Measurements from ENCODE around the gene TMSB10.

DNA sequence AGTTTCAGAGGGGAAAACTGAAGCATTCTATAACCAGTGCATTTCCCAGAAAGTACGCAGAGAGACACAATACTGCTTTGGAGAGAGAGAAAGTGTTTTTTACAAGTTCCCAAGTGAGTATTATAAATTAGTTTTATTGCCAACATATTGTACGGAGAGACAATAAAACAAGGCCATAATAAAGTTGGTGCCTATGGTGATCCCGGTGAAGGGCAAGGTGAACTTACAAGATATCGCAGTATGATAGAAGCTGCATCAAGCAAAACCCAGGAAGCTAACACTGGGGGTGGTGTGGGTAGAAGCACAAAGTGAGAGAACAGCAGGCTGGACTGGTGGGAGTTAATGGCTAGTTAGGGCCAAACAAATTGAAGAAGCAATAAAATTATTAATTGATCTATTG is 7.5 kb downstream of the TMSB10 start:
- no peak for TF ChIP-seq TAF1 (conservative IDR thresholded peaks at IDR 0.05)
- no peak for TF ChIP-seq RAD21 (IDR thresholded peaks at IDR 0.05)
- TF ChIP-seq, protein P1, sequence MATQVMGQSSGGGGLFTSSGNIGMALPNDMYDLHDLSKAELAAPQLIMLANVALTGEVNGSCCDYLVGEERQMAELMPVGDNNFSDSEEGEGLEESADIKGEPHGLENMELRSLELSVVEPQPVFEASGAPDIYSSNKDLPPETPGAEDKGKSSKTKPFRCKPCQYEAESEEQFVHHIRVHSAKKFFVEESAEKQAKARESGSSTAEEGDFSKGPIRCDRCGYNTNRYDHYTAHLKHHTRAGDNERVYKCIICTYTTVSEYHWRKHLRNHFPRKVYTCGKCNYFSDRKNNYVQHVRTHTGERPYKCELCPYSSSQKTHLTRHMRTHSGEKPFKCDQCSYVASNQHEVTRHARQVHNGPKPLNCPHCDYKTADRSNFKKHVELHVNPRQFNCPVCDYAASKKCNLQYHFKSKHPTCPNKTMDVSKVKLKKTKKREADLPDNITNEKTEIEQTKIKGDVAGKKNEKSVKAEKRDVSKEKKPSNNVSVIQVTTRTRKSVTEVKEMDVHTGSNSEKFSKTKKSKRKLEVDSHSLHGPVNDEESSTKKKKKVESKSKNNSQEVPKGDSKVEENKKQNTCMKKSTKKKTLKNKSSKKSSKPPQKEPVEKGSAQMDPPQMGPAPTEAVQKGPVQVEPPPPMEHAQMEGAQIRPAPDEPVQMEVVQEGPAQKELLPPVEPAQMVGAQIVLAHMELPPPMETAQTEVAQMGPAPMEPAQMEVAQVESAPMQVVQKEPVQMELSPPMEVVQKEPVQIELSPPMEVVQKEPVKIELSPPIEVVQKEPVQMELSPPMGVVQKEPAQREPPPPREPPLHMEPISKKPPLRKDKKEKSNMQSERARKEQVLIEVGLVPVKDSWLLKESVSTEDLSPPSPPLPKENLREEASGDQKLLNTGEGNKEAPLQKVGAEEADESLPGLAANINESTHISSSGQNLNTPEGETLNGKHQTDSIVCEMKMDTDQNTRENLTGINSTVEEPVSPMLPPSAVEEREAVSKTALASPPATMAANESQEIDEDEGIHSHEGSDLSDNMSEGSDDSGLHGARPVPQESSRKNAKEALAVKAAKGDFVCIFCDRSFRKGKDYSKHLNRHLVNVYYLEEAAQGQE (IDR thresholded peaks at IDR 0.05): no peak
- TF ChIP-seq GABPA (IDR thresholded peaks at IDR 0.05 in 1 of 2, conservative IDR thresholded peaks at IDR 0.05 in 1 of 2): no peak

Data from liver (tissue), 2 donors.